Measurements from ENCODE around the gene CNOT4. TPM values are rescaled to one million over a fixed set of nuclear protein-coding genes. Genes with fewer than 3 reads are reported as not detected.
"Not testable (repeated sequence)": the region's sequence is repeated elsewhere in the genome, so short reads cannot be mapped to it uniquely, and the experiment has no call there.

CNOT4 gene
- total RNA-seq, 3 donors from 2014 or later = 21.6 to 31.6 (median 22.2) TPM

- H3K27ac ChIP-seq = no peak overlapping the region
- H3K9me3 ChIP-seq = no peaks in the 10 kb centered on the region
- DNase-seq (ENCODE audit: low spot score in 2 of 2) = no peak
- H3K27me3 ChIP-seq = no peaks in the 10 kb centered on the region
- TF ChIP-seq POLR2A (IDR thresholded peaks at IDR 0.05) (no peak), POLR2AphosphoS5 (IDR thresholded peaks at IDR 0.05) (no peak), CTCF (IDR thresholded peaks at IDR 0.05) (no peak)
- H3K4me3 ChIP-seq = no peak overlapping the region
- intact Hi-C loops (cut with DNase I; ENCODE audit: low total_unique reads) = no loop called here
- H3K36me3 ChIP-seq = no peaks in the 10 kb centered on the region
- no peaks in the 10 kb centered on the region for H3K4me1 ChIP-seq
Observed at GRCh38 chr7:135480966-135481597, 28.8 kb downstream of the CNOT4 start.

DNA sequence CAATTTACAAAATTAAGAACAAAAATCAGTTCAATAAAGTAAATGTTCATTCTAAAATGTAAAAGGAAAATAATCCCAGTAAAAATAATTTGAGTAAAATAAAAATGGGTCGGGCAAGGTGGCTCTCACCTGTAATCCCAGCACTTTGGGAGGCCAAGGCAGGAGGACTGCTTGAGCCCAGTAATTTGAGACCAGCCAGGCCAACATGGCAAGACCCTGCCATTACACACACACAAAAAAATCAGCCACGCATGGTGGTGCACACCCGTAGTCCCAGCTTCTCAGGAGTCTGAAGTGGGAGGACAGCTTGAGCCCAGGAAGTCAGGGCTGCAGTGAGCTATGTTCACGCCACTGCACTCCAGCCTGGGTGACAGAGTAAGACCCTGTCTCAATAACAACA is 34.4 kb downstream of the CNOT4 start:
- intact Hi-C loops (cut with DNase I; ENCODE audit: low total_unique reads) = no loop called here
- no peaks in the 10 kb centered on the region for H3K36me3 ChIP-seq
- no peaks in the 10 kb centered on the region for H3K9me3 ChIP-seq
- no peaks in the 10 kb centered on the region for H3K27me3 ChIP-seq
- H3K27ac ChIP-seq = no peak overlapping the region
- H3K4me1 ChIP-seq = no peaks in the 10 kb centered on the region
- DNase-seq (ENCODE audit: low spot score in 2 of 2) = no peak
- no peak overlapping the region for H3K4me3 ChIP-seq
- TF ChIP-seq POLR2AphosphoS5 (IDR thresholded peaks at IDR 0.05) (no peak), CTCF (IDR thresholded peaks at IDR 0.05) (no peak), POLR2A (IDR thresholded peaks at IDR 0.05) (no peak)

GRCh38 chr7:135469705-135470104 is 40.2 kb downstream of the CNOT4 start:
- H3K36me3 ChIP-seq; DNase-seq (ENCODE audit: low spot score in 2 of 2); H3K27me3 ChIP-seq; H3K4me3 ChIP-seq; H3K9me3 ChIP-seq; H3K27ac ChIP-seq; intact Hi-C loops (cut with DNase I; ENCODE audit: low total_unique reads); H3K4me1 ChIP-seq: not testable (repeated sequence)

GRCh38 chr7:135467207-135467711 is 42.6 kb downstream of the CNOT4 start:
- Histone ChIP-seq H3K9me3 (no peaks in the 10 kb centered on the region), H3K4me1 (no peaks in the 10 kb centered on the region), H3K27ac (no peak overlapping the region), H3K27me3 (no peaks in the 10 kb centered on the region), H3K36me3 (no peaks in the 10 kb centered on the region), H3K4me3 (no peak overlapping the region)
- TF ChIP-seq POLR2A (IDR thresholded peaks at IDR 0.05) (no peak), POLR2AphosphoS5 (IDR thresholded peaks at IDR 0.05) (no peak), CTCF (IDR thresholded peaks at IDR 0.05) (no peak)
- intact Hi-C loops (cut with DNase I; ENCODE audit: low total_unique reads) = no loop called here
- DNase-seq (ENCODE audit: low spot score in 2 of 2) = no peak

DNA sequence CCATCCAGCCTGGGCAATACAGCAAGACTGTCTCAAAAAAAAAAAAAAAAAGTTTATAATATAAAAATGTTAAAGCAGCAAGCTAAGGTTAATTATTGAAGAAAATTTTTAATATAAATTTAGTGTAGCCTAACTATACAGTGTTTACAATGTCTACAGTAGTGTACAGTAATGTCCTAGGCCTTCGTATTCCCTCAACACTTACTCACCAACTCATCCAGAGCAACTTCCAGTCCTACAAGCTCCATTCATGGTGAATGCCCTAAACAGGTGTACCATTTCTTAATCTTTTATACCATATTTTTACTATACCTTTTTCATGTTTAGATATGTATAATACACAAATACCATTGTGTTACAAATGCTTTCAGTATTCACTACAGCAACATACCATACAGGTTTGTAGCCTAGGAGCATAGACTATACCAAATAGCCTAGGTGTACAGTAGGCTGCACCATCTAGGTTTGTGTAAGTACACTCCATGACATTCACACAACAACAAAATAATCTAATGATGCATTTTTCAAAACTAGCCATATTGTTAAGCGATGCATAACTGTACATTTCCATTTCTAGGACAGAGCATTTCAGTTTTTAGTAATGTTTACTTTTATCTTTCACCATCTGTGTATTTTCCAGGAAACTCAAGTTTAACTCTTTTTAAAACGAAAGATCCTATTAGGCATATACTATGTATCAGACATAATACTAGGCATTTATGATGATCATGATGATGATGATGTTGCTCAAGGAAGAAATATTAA is 43.3 kb downstream of the CNOT4 start:
- TF ChIP-seq POLR2AphosphoS5 (IDR thresholded peaks at IDR 0.05) = no peak
- TF ChIP-seq POLR2A (IDR thresholded peaks at IDR 0.05) = no peak
- no peak for TF ChIP-seq CTCF (IDR thresholded peaks at IDR 0.05)
- no peaks in the 10 kb centered on the region for H3K36me3 ChIP-seq
- no peak for DNase-seq (ENCODE audit: low spot score in 2 of 2)
- H3K9me3 ChIP-seq = no peaks in the 10 kb centered on the region
- no peaks in the 10 kb centered on the region for H3K4me1 ChIP-seq
- no peaks in the 10 kb centered on the region for H3K27me3 ChIP-seq
- H3K4me3 ChIP-seq = no peak overlapping the region
- intact Hi-C loops (cut with DNase I; ENCODE audit: low total_unique reads) = no loop called here
- no peak overlapping the region for H3K27ac ChIP-seq

Data from breast epithelium (tissue), 4 donors.